GM19455 (cell line): Measurements from ENCODE around the gene NUP88.
"Not testable (repeated sequence)": the region's sequence is repeated elsewhere in the genome, so short reads cannot be mapped to it uniquely, and the experiment has no call there.

Experiments used
- ATAC-seq: cut with Tn5 transposase; IDR thresholded peaks from one replicate; pipeline ENCODE4 v1.9.1; 2021; ENCODE audit not compliant: unreplicated experiment

Gene NUP88

DNA sequence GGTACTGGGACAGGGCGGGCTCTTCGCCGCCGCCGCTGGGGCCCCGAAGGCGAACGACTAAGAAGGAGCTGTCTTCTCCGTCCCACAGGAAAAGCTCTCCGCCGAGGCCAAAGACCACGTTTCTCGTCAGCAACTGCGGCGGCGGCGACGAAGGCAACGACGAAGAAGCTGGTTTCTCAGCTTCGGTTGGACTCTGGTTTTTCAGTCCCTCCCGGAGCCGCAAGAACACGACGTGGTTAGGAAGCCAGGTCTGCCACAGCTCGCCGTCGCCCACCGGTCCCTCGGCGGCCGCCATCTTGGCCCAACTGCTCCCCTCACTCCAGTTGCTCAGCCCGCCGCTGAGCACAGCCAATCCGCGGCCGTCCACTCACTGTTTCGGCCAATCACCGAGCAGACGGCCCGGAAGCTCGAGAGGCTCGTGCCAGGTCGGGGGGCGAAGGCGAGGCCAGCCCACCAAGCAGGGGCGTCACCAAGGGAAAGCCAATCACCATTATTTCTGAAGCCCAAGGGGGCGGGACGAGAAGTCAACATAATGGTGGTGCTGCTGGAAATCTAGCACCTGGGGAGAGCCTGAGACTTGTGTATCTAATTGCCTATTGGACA, at the start of gene NUP88:
TSS of gene NUP88 (minus strand) at position 307 of the 603 bp plus-strand sequence. CDS start at position 295, 12 bp downstream.
- ATAC-seq: peak; percentile 84

DNA sequence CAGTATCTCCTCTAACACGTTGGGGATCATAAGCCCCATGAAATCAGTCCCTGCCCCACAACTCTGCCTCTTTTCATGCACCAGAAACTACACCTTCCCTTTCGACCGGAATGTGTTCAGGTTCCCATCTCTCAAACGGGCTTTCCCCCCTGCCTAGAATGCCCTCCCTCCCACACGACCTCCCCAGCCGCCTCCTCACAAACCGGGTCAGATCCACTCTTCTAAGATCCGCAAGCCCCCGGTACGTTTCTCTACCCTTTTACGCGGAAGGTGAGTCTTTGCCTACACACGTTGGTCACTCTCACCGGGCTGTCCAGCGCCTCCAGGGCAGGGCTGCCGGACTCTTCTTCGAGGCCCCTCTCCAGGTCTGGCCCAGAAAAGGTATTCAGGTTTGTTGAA, 48.6 kb upstream of the NUP88 start:
- peak; percentile 18 for ATAC-seq

DNA sequence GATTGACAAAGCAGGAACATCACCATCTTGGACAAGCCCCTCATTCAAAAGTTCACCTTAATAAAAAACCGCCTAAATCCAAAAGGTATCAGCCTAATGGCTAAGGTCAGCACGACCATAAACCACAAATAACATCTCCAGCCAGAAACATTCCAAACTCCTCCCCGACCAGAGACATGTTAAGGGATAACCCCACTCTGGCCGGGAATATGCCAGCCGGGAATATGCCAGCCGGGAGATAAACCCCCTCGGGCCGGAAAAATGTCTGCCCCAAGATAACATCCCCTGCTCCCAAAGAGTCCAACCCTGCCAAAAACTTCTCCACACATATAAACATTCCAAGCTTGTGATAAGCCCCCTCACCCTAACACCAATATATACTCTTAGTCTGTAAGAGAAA, 48.0 kb upstream of the NUP88 start:
- no peak for ATAC-seq

DNA sequence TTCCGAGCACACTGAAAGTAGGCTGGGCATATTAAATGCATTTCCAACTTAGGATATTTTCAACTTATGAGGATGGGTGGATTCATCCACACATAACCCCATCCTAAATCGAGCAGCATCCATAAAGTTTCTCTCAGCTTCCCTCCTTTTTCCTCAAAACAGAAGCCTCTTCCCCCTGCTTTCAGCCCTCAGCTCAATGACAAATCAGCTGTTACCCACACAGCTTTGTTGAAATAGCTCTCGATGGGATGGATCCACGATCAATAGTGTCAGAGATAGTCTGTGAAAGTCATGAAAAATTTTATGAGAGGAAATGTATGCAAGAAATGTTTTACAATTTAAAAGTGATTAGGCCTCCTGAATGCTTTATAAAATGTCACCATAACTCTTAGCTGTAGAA, 46.8 kb upstream of the NUP88 start:
- ATAC-seq: no peak

DNA sequence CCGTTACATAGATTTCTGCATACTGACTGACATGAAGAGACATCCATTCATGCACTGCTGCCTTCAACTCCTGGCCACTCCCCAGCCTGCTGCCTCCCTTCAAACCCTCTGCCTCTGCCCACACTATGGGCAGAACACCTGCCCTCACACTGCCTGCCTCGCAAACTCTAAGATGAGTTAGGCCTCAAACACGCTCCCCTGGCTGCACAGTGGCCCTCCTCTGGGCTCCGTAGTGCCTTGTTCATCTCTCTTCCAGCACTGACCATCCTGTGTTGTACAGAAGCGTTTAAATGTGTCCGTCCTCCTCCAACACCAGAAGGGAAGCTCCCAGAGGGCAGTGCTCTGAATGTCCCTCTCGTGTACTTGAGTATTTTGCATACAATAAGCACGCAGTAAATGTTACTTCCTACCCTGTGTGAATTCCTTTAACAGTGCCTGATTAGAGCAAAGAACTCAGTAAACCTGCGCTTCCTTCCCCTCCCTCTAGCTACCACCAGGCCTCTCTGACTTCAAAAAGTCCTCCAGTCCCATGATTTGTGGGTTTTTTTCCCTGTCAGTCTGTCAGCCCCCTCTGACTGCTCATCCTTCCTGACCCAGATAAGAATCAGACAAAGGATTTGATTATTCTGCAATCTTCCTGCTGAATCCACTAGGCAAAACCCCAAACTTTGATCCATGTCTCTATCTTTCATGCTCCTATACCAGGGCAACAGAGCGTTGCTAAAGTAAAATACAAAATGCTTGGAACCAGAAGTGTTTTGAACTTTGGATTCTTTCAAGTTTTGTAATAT, 45.5 kb upstream of the NUP88 start:
- ATAC-seq: no peak

DNA sequence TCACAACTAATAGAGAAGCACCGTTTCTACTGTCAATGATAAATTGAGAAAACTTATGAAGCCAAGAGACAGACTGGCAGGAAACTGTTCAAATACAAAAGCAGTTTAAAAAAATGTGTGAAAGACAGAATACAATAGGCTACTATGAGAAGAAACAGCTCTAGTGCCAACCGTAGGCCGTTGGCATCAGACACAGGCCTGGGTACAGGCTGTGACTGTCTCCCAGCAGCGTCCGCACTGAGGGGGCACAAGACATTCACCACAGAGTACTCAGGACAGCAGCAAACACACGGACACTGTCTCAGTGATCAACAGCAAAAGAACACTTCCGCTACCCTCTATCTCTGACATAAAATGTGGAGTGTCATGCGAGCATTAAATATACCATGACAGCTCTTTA, 27.3 kb upstream of the NUP88 start:
- no peak for ATAC-seq

DNA sequence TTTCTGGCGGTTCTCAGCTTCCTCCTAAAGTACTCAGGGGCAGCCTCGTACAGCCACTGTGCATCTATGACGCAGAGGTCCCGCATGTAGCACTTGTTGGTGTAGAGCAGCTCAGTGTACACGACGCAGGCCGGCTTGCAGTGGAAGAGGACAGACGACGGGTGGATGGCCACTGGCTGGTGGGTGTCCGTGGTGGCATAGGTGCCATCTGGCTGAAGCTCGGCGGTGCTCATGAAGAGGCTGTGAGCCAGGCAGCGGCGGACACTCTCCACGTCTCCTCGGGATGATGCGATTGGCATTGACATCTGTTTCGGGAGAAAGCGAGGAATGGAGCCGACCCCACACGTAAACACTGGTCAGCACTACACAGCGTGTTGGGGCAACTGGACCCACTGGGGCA, 24.7 kb upstream of the NUP88 start:
- no peak for ATAC-seq

DNA sequence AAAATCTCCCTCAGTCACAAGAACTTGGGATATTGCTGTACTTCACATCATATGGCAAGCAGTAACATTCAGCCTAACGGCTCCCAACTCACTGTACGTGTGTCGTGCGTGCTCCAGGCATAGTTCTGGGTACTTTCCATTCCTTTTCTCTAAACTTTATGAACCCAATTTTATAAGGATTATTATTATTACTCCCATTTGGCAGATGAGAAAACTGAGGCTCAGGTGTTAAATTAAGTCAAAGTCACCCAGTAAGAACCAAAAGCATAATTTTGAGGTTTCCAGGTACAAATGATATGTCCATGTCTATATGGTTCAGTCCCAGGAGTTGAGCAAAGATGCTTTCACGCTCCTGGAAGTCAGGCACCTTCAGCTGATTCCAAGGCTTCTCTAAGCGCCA, 24.3 kb upstream of the NUP88 start:
- no peak for ATAC-seq

DNA sequence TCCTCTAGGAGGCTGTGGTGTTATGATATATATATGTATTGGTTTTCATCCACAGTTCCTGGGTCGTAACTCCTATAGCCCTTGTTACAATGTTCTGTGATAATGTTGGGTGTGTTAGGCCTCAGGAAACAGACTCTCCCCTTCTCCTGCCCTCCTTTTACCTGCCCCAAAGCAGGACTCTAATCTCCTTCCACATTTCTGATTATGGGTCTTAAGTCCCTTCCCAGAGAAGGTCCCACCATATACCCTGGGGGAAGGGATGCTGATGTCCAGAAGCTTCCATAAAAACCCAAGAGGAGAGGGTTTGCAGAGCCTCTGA, 19.9 kb upstream of the NUP88 start:
- ATAC-seq: no peak

DNA sequence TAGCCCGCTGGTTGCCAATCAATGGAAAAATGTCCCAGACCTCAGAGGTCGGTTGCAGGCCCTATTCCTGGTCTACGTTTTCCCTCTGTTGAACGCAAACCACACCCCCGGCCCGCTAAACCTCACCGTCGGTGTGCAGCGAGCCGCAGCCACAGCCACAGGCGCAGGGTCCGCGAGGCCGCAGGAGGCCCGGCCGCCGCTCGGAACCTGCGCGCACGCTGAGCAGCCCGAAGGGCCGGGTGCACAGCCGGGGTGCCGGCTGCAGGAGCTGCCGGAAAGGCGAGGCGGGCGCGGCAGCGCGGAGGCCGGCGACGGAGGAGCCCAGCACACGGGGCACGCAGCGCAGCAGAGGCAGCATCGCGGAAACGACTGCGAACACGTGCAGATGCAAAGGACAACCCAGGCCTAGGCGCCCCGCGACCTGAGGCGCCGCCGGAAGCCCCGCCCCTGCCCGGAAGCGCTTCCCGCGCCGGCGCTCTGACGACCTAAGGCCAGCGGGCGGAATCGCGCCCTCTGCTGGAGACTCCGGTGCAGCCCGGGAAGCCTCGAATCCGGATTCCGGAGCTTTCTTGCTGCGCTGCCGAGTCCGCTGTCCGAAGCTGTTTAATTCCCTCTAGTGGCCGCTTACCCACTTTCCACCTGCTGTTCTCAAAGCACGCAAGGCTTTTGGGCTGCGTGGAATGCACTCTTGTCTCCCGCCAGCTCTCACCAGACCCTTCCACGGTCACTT, 19.4 kb upstream of the NUP88 start, which contains the start of gene C1QBP:
TSS of gene C1QBP (minus strand) at position 440 of the 730 bp plus-strand sequence. CDS start at position 358, 82 bp downstream.
- ATAC-seq: peak; percentile 86

DNA sequence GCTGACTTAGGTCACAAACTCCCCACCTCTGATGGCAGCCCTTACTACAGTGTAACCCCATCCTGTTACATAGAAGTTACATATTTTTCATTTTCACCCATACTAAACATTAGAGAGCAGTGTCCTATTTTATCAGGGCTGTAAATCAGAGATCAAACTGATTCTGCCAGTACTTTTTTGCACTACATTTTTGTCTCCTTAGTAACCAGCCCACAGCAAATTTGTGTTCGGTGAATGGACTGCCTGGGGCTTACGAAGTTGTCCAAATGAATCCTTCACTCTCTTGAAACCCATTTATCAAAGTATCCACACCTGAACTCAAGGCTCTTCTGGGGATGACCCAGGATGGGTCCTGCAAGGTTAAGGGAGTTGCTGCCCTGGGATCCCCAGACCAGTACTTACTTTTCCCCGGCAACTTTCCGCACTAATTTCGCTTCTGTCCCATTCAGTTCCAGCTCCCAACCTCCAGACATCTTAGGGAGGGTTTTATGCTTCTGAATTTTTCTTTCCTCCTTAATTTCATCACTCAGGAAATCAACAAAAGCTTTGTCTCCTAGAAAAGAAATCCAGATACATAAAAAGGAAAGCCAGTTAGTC, 18.4 kb upstream of the NUP88 start:
- ATAC-seq: no peak

DNA sequence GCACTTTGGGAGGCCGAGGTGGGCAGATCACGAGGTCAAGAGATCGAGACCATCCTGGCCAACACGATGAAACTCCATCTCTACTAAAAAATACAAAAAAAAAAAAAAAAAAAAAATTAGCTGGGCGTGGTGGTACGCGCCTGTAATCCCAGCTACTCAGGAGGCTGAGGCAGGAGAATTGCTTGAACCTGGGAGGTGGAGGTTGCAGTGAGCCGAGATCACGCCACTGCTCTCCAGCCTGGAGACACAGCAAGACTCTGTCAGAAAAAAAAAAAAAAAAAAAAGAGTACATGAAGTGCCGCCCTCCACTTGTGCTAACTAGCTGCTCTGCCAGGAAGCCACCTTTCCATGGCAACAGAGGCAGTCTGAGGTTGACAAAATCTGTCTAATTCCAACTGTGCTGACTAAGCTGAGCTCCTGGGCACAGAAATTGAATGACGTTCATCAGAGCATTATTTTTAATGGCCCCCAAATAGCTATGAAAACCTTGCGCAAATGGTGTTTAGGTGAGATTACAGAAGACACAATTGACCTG, 16.4 kb upstream of the NUP88 start:
- ATAC-seq: not testable (repeated sequence)

DNA sequence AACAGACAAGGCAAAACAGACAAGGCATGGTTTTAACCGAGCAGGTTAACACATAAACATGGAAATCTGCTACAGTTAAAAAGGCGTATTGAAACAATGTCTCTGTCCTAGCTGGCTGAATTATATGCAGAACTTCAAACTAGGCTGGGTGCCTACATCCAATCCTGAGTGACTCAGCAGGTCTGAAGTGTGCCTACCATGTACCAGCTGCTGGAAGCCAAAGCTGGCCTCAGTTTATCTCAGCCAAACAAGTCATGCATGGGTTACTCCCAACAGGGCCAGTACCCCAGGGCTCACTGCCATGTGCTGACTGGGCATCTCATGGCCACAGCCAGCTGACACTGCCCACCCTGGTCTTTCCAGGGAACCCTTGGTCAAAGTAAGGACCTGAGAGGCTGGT, 15.5 kb upstream of the NUP88 start:
- ATAC-seq: no peak

DNA sequence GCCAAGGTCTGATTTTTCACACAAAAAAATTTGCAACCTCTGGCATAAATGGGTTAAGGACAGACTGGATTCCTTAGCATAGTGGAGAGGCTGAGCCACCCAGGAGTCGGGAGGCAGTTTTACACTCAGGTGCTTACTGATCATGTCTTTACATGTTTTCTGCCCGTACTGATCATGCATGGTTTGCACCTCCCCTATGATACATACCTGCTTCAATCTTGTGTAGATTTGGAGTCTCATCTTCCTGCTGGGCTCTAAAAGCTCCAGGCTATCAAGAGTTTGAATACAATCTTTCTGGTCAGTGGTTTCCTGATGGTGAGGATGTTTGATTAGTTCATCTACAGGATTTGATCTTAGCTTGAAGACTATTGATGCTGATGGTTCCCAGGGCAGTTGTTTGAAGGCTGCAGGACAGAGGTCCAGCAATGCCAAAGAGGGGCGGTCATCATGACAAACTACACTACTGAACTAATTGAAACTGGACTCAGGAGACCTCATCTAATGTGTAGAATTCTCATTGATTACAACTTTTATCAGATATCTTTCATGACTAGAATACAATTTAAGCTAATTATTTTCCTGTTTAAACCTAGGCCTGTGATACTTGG, 12.6 kb upstream of the NUP88 start:
- no peak for ATAC-seq

DNA sequence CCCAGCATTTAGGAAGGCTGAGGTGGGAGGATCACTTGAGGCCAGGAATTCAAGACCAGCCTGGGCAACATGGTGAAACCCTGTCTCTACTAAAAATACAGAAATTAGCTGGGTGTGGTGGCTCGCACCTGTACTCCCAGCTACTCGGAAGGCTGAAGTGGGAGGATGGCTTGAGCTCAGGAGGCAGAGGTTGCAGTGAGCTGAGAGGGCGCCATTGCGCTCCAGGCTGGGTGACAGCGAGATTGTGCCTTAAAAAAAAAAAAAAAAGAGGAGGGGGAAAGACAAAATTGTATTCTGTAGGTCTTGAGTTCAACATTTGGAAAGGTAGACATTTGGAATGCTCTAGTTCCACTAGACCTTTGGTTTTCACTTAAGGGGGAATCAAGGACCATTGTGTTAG, 11.8 kb upstream of the NUP88 start:
- ATAC-seq: not testable (repeated sequence)

DNA sequence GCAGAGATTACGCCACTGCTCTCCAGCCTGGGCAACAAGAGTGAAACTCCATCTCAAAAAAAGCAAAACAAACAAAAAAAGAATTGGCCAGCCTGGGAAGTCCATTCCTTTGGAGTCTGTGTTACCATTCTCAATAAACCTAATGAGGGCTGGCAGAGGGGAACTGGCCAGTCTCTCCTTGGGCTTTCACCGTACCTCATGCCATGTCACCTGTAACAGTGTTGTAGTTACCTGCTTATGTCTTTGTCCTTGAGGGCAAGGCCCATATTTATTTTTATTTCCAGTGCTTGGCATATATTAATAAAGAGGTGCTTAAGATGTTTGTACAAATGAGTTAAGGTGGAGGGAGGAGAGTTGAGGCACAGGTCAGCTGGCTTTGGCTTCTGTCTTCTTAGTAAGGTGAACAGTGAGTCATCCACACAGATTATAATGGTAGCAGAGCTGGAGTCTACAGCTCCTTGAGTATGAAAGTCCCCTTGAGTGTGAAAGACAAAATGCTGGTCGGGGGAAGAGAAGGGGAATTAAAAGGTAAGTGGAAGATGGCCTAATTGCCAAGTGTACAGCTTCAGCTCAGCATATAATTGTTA, 11.0 kb upstream of the NUP88 start:
- ATAC-seq: no peak

DNA sequence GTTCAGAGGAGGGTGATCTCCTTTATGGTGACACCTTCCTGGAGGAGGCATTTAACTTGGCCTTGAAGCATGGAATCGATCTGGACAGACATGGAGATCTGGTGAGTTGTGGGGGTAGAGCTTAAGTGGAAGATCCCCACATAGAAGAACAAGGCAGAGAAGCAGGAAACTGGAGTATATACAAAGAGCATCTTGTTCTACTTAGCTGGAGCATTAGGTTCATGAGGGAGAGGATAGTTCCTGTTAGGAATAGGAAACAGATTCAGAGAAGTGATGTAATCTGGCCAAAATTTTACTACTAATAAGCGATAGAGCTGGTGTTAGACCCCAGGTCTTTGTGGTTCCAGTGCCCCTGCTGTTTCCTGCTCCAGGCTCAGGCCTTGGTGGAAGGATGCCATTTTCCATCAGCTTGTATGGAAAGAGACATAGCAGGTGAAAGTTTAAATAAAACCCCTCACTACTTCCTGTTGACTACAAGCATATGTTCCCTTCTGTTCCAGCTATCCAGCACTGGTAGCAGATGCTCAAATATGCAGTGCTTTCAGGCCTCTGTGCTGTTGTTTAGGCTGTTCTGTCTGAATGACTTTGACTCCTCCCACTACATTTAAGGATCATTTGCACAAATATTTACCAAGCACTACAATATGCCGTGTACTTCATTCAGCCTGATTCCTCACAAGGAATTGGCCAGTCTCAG, 9.9 kb upstream of the NUP88 start:
- ATAC-seq: no peak

DNA sequence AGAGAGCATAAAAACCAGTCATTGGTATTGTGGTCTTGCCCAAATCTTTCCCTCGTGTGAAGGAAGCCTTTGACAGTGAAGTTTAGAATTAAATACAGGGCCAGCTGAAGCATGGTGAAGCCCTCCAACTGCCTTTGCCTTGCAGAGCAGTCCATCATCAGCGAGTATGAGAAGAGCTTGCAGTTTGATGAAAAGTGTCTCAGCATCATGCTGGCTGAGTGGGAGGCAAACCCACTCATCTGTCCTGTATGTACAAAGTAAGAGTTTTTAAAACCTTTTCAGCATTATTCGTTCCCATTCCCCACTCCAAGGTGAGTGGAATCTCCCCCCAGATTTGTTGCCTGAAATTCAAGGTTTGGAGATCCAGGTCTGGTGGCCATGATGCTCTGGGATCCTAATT, 6.4 kb upstream of the NUP88 start:
- ATAC-seq: no peak

DNA sequence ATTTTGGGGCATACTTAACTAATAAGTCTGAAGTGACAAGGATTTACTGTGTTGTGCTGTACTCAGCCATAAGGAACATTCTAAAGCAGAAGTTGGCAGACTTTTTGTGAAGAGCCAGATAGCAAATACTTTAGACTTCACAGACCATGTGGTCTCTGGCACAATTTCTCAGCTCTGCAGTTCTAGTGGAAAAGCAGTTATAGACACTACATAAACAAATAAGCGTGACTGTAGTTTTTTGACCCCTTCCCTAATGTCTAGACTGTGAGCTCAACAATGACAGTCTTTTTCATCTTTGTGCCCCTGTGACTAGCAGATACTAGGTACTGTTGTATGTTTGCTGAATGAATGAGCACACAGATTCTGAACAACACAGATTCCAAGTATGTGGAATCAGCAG, 5.4 kb upstream of the NUP88 start:
- no peak for ATAC-seq

DNA sequence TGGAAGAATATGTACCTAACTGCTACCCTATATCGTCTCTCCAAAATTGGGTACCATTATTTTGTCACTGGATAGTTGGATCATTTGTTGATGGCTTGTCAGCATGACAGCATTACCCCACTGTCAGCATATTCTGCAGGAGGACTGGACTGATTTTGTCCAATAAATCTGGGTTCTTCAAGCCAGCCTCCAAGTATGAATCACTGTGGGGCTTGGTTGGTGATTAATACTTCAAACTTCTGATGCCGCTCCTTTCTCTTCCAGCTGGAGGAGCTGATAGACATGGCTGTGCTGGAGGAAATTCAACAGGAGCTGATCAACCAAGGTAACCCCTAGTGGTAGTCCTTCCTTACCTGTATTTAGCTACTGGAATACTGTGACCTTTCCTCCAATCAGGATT, 3.0 kb upstream of the NUP88 start:
- no peak for ATAC-seq
